LNCAP (cell line): ENCODE data around the gene CACNA1C.

Experiments
- TF ChIP-seq, protein P1 (sequence below): fragments of 450-650 bp; IDR thresholded peaks from 2 replicates; pipeline ENCODE4 v1.5.1; 2017; ENCODE audit warnings: mild to moderate bottlenecking

Gene CACNA1C

DNA sequence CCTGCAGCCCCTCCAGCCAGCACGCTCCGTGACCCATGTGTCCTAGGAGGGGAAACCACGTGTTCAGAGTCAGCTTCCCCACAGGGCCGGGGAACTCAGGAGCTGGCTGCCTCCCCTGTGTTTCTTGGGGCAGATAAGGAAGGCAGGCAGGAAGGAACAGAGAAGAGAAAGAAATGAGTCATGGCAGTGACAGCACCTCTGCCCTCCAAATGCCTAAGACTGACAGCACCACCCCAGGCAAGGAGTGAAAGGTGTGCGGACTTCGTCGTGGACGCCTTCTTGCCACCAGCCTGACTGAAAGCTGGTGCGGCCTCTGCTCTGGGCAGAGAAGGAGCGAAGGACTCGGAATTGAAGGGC is 575.0 kb downstream of the CACNA1C start:
- TF ChIP-seq, protein P1, sequence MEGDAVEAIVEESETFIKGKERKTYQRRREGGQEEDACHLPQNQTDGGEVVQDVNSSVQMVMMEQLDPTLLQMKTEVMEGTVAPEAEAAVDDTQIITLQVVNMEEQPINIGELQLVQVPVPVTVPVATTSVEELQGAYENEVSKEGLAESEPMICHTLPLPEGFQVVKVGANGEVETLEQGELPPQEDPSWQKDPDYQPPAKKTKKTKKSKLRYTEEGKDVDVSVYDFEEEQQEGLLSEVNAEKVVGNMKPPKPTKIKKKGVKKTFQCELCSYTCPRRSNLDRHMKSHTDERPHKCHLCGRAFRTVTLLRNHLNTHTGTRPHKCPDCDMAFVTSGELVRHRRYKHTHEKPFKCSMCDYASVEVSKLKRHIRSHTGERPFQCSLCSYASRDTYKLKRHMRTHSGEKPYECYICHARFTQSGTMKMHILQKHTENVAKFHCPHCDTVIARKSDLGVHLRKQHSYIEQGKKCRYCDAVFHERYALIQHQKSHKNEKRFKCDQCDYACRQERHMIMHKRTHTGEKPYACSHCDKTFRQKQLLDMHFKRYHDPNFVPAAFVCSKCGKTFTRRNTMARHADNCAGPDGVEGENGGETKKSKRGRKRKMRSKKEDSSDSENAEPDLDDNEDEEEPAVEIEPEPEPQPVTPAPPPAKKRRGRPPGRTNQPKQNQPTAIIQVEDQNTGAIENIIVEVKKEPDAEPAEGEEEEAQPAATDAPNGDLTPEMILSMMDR, result no peak

GRCh38 chr12:2628401-2628800 is 575.6 kb downstream of the CACNA1C start:
- TF ChIP-seq, protein P1, result no peak

DNA sequence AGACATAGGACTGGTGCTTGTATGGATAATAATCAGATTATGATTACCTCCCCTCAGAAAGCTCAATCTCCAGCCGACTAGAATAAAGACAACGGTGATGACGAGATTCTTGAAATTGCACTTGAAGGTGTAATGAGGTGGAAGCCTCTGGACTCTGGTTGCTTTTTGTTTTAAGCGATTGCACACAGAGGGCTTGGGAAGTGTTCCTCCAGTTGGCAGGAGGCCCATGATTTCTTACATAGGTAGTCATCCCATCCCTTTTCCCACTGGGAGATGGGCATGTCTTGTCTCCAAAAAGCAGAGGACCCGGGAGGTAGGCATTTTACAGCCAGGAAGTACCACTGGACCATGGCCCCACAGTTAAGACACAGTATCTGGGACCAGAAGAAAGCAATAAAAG is 576.3 kb downstream of the CACNA1C start:
- TF ChIP-seq, protein P1, result no peak

DNA sequence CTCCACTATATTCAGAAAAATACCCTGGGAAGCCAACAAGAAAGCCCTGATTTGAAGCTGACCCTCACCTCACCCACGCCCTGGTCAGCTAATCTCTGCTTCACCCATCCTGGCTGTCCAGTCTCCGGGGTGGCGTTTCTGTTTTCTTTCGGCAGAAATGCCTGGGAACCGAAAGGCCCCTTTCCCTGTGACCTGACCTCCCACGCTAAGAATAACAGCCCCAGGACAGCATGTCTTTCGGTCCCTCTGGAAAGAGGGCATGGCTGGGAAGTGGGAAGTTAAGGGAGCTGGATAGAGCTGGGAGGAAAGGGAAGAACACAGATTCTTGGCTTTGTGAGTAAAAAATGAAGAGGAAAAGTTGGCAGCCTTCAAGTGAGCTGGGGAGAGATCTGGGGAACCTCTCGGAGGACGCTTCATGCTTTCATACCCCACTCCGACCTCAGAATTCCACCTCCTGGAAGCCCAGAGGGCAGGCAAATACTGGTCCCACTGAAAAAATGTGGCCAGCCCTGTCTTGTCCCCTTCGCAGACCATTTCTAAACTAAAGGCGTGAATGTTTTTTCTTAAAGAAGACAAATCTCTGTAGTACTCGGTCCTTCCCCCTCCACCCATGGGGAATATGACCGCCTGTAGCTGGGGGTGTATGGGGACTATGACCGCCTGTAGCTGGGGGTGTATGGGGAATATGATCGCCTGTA is 579.0 kb downstream of the CACNA1C start:
- TF ChIP-seq, protein P1, result no peak

- TF ChIP-seq, protein P1, result no peak
Measured at GRCh38 chr12:2633176-2633824, 580.5 kb downstream of the CACNA1C start.

GRCh38 chr12:2633825-2634200 is 581.0 kb downstream of the CACNA1C start:
- TF ChIP-seq, protein P1, result no peak

GRCh38 chr12:2634471-2634870 is 581.7 kb downstream of the CACNA1C start:
- TF ChIP-seq, protein P1, result no peak
